Vagina (tissue), 2 donors: ENCODE data around the gene SERGEF.

Experiments
- CTCF ChIP-seq, 3 experiments: fragments of 450-650 bp in 2 of 3; fragments of 200-600 bp in 1 of 3; sonication (generic) in 1 of 3; IDR thresholded peaks; one replicate each; pipeline ENCODE4 v1.5.1; 2017 to 2019; ENCODE audit warnings: antibody characterized with exemption in 3 of 3, mild to moderate bottlenecking in 2 of 3, moderate library complexity in 2 of 3
- POLR2A ChIP-seq, 2 donors: fragments of 450-650 bp; IDR thresholded peaks; one replicate each; pipeline ENCODE4 v1.6.1; 2017; ENCODE audit warnings: antibody characterized with exemption in 2 of 2, mild to moderate bottlenecking in 2 of 2, moderate library complexity in 2 of 2
- POLR2AphosphoS5 ChIP-seq, 2 donors: sonication (generic); formaldehyde crosslinking; IDR thresholded peaks; one replicate each; pipeline ENCODE4 v1.9.0; 2017; ENCODE audit warnings: antibody characterized with exemption in 2 of 2, mild to moderate bottlenecking in 2 of 2, low read depth in 1 of 2; ENCODE audit not compliant: insufficient read depth in 1 of 2

- TF ChIP-seq CTCF (IDR thresholded peaks at IDR 0.05) = no peak
- TF ChIP-seq POLR2A (IDR thresholded peaks at IDR 0.05) = no peak
- no peak for TF ChIP-seq POLR2AphosphoS5 (IDR thresholded peaks at IDR 0.05; ENCODE audit: insufficient read depth in 1 of 2, low read depth in 1 of 2)
These were observed 54.4 kb downstream of the SERGEF start for GRCh38 chr11:17958446-17958845.
